ENCODE data around the gene WDR36. TPM values are rescaled to one million over a fixed set of nuclear protein-coding genes. Genes with fewer than 3 reads are reported as not detected.
A peak's percentile ranks its signal among the peaks of the same experiment; 100 is the strongest.

The WDR36 gene
- 10 to 100 TPM; 22.4 to 34.3 TPM for total RNA-seq
- 1 to 10 TPM; 7.8 to 8.5 TPM for polyA plus RNA-seq
- long read RNA-seq, donor 1, full-length matches to known transcripts = 3 of 3 reads
- long read RNA-seq, donor 1, partial matches to known transcripts = 0 of 3 reads
- long read RNA-seq, donor 1, other reads (novel, unspliced or antisense) = 0 of 3 reads
- long read RNA-seq, donor 2 = 0 reads
- long read RNA-seq, donor 3 = 0 reads
- long read RNA-seq, donor 4 = 0 reads
- long read RNA-seq, donor 5, full-length matches to known transcripts = 3 of 3 reads
- long read RNA-seq, donor 5, partial matches to known transcripts = 0 of 3 reads
- long read RNA-seq, donor 5, other reads (novel, unspliced or antisense) = 0 of 3 reads

- H3K27ac ChIP-seq (ENCODE audit: low read depth in 1 of 2, low read length in 1 of 2) = peak within 1 kb of the TSS; percentile 87 to 89
- ATAC-seq (ENCODE audit: insufficient read depth, low FRiP score) = peak; percentile 99
- peak within 1 kb of the TSS; percentile 59 to 80 for H3K9ac ChIP-seq (ENCODE audit: insufficient read depth in 1 of 2, low read length in 2 of 2)
- peak; percentile 92 to 95 (median 94) for DNase-seq
- WGBS, 2 donors = 1% methylated on average over 50 of the region's 50 CpGs
- no peaks in the 10 kb centered on the region for H3K9me3 ChIP-seq (ENCODE audit: control insufficient read depth in 4 of 4, insufficient read depth in 3 of 4, low read length in 3 of 4)
- H3K27me3 ChIP-seq (ENCODE audit: control insufficient read depth in 3 of 3, insufficient read depth in 3 of 3, low read length in 2 of 3) = no peaks in the 10 kb centered on the region
- peaks cover 0 to 12% (median 7%) of the 10 kb centered on the region in 5 donors for H3K4me1 ChIP-seq (ENCODE audit: control insufficient read depth in 5 of 5, insufficient read depth in 5 of 5, low read length in 5 of 5)
- H3K4me3 ChIP-seq = peak within 1 kb of the TSS; percentile 93
- peaks cover 0 to 7% (median 1%) of the 10 kb centered on the region in 4 donors for H3K36me3 ChIP-seq (ENCODE audit: control insufficient read depth in 4 of 4, insufficient read depth in 4 of 4, low read length in 4 of 4)
- no peak for TF ChIP-seq CTCF (IDR thresholded peaks at IDR 0.05; ENCODE audit: control extremely low read depth, extremely low read depth)
Observed at GRCh38 chr5:111092062-111092853, at the start of gene WDR36. Gene WDR36, plus strand, starts transcription at chr5:111092348. Its CDS starts 109 bp downstream, at chr5:111092457.

GRCh38 chr5:111043712-111044506 lies 48.2 kb upstream of the WDR36 start:
- Histone ChIP-seq H3K9ac (ENCODE audit: insufficient read depth in 1 of 2, low read length in 2 of 2) (no peak overlapping the region), H3K27ac (ENCODE audit: low read depth in 1 of 2, low read length in 1 of 2) (no peak overlapping the region), H3K36me3 (ENCODE audit: control insufficient read depth in 4 of 4, insufficient read depth in 4 of 4, low read length in 4 of 4) (no peaks in the 10 kb centered on the region), H3K9me3 (ENCODE audit: control insufficient read depth in 4 of 4, insufficient read depth in 3 of 4, low read length in 3 of 4) (no peaks in the 10 kb centered on the region), H3K27me3 (ENCODE audit: control insufficient read depth in 3 of 3, insufficient read depth in 3 of 3, low read length in 2 of 3) (no peaks in the 10 kb centered on the region), H3K4me1 (ENCODE audit: control insufficient read depth in 5 of 5, insufficient read depth in 5 of 5, low read length in 5 of 5) (no peaks in the 10 kb centered on the region), H3K4me3 (no peak overlapping the region)
- ATAC-seq (ENCODE audit: insufficient read depth, low FRiP score) (no peak), DNase-seq (no peak)
- 50 to 54% methylated on average over 5 of the region's 5 CpGs for WGBS, 2 donors
- TF ChIP-seq CTCF (IDR thresholded peaks at IDR 0.05; ENCODE audit: control extremely low read depth, extremely low read depth) = no peak

- H3K9ac ChIP-seq (ENCODE audit: insufficient read depth in 1 of 2, low read length in 2 of 2) = no peak overlapping the region
- no peak overlapping the region for H3K27ac ChIP-seq (ENCODE audit: low read depth in 1 of 2, low read length in 1 of 2)
- no peak for TF ChIP-seq CTCF (IDR thresholded peaks at IDR 0.05; ENCODE audit: control extremely low read depth, extremely low read depth)
- H3K27me3 ChIP-seq (ENCODE audit: control insufficient read depth in 3 of 3, insufficient read depth in 3 of 3, low read length in 2 of 3) = no peaks in the 10 kb centered on the region
- no peak for ATAC-seq (ENCODE audit: insufficient read depth, low FRiP score)
- H3K4me1 ChIP-seq (ENCODE audit: control insufficient read depth in 5 of 5, insufficient read depth in 5 of 5, low read length in 5 of 5) = no peaks in the 10 kb centered on the region
- H3K36me3 ChIP-seq (ENCODE audit: control insufficient read depth in 4 of 4, insufficient read depth in 4 of 4, low read length in 4 of 4) = no peaks in the 10 kb centered on the region
- no peaks in the 10 kb centered on the region for H3K9me3 ChIP-seq (ENCODE audit: control insufficient read depth in 4 of 4, insufficient read depth in 3 of 4, low read length in 3 of 4)
- no peak for DNase-seq
- no peak overlapping the region for H3K4me3 ChIP-seq
Observed at GRCh38 chr5:111058064-111058463, 34.1 kb upstream of the WDR36 start.

All from lung (tissue), 16 donors.